HG02759 (cell line): Measurements from ENCODE around the gene SUSD6.
"Not testable (repeated sequence)": the region's sequence is repeated elsewhere in the genome, so short reads cannot be mapped to it uniquely, and the experiment has no call there.

Experiments used
- ATAC-seq: cut with Tn5 transposase; IDR thresholded peaks from one replicate; pipeline ENCODE4 v1.9.1; 2021; ENCODE audit warnings: mild to moderate bottlenecking, moderate library complexity; ENCODE audit not compliant: unreplicated experiment

SUSD6 gene

GRCh38 chr14:69711065-69711464 is 99.7 kb downstream of the SUSD6 start:
- ATAC-seq: no peak

GRCh38 chr14:69711477-69711876 is 100.1 kb downstream of the SUSD6 start:
- ATAC-seq: no peak

GRCh38 chr14:69711881-69712560 is 100.6 kb downstream of the SUSD6 start:
- no peak for ATAC-seq

GRCh38 chr14:69712599-69713088 is 101.2 kb downstream of the SUSD6 start:
- no peak for ATAC-seq

GRCh38 chr14:69713209-69713781 is 101.9 kb downstream of the SUSD6 start:
- no peak for ATAC-seq

GRCh38 chr14:69713993-69714679 is 102.7 kb downstream of the SUSD6 start:
- ATAC-seq: no peak

GRCh38 chr14:69715725-69716477 is 104.5 kb downstream of the SUSD6 start:
- ATAC-seq: no peak

- no peak for ATAC-seq
These were observed 105.2 kb downstream of the SUSD6 start for GRCh38 chr14:69716478-69717187.

- not testable (repeated sequence) for ATAC-seq
These were observed 107.2 kb downstream of the SUSD6 start for GRCh38 chr14:69718614-69719013.

GRCh38 chr14:69719501-69719951 is 108.1 kb downstream of the SUSD6 start:
- no peak for ATAC-seq

- ATAC-seq: no peak
These were observed 109.5 kb downstream of the SUSD6 start for GRCh38 chr14:69720912-69721311.

- ATAC-seq: peak; percentile 93
These were observed 115.5 kb downstream of the SUSD6 start for GRCh38 chr14:69726761-69727511.

GRCh38 chr14:69727860-69728259 is 116.5 kb downstream of the SUSD6 start:
- ATAC-seq: no peak

- not testable (repeated sequence) for ATAC-seq
These were observed 120.7 kb downstream of the SUSD6 start for GRCh38 chr14:69731919-69732598.

- ATAC-seq: not testable (repeated sequence)
These were observed 125.0 kb downstream of the SUSD6 start for GRCh38 chr14:69736405-69736804.

GRCh38 chr14:69741055-69741454 is 129.7 kb downstream of the SUSD6 start:
- ATAC-seq: no peak

- no peak for ATAC-seq
These were observed 138.6 kb downstream of the SUSD6 start for GRCh38 chr14:69749956-69750355.

- no peak for ATAC-seq
These were observed 139.1 kb downstream of the SUSD6 start for GRCh38 chr14:69750495-69750894.

- ATAC-seq: no peak
These were observed 141.4 kb downstream of the SUSD6 start for GRCh38 chr14:69752773-69753172.
